PFSK-1 (cell line): ENCODE results near the gene RPL36A.

ENCODE experiments used
- POLR2AphosphoS5 ChIP-seq: IDR thresholded peaks from 2 replicates; pipeline ENCODE4 v1.6.1; 2012; ENCODE audit warnings: low read depth, mild to moderate bottlenecking, control low read depth, low read length, moderate library complexity
- REST ChIP-seq, 2 experiments: IDR thresholded peaks; 2 replicates each; pipeline versions ENCODE4 v1.6.1 to v1.8.0; 2011 to 2012; ENCODE audit warnings: low read depth in 2 of 2, low read length in 2 of 2, control low read depth in 1 of 2, inconsistent platforms in 1 of 2, mild to moderate bottlenecking in 1 of 2, moderate library complexity in 1 of 2; ENCODE audit not compliant: insufficient read depth in 1 of 2
- SIN3A ChIP-seq: IDR thresholded peaks from 2 replicates; pipeline ENCODE4 v1.6.1; 2012; ENCODE audit warnings: mild to moderate bottlenecking, low read length, moderate library complexity, borderline replicate concordance; ENCODE audit not compliant: insufficient read depth
- TAF1 ChIP-seq: IDR thresholded peaks from 2 replicates; pipeline ENCODE4 v1.6.1; 2012; ENCODE audit warnings: low read length, control low read depth, borderline replicate concordance; ENCODE audit not compliant: insufficient read depth

- no peak for TF ChIP-seq SIN3A
- TF ChIP-seq TAF1: no peak
- no peak for TF ChIP-seq REST (IDR thresholded peaks at IDR 0.05; ENCODE audit: insufficient read depth in 1 of 2, low read depth in 2 of 2, low read length in 2 of 2)
- no peak for TF ChIP-seq POLR2AphosphoS5
Observed at GRCh38 chrX:101430457-101431078, 39.8 kb downstream of the RPL36A start.
